ENCODE results near the gene MBNL2.

DNA sequence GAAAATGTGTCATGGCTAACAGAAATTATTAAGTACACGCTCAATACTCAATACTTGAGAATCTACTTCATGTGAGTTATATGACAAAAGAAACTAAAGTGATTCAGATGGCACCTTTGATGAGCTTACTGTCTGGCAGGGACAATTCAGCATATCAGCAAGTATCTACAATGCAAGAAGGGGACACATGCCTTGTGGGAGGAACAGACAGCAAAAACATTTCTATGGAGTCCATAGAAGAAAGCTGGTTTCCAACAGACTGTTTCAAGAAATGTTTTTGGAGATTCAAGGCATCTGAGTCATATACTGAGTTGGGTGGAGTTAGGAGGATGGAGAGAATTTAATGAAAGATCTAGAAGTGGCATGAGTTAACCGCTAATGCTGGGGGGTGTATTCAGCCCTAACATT is 54.7 kb downstream of the MBNL2 start:
- TF ChIP-seq, protein P1, sequence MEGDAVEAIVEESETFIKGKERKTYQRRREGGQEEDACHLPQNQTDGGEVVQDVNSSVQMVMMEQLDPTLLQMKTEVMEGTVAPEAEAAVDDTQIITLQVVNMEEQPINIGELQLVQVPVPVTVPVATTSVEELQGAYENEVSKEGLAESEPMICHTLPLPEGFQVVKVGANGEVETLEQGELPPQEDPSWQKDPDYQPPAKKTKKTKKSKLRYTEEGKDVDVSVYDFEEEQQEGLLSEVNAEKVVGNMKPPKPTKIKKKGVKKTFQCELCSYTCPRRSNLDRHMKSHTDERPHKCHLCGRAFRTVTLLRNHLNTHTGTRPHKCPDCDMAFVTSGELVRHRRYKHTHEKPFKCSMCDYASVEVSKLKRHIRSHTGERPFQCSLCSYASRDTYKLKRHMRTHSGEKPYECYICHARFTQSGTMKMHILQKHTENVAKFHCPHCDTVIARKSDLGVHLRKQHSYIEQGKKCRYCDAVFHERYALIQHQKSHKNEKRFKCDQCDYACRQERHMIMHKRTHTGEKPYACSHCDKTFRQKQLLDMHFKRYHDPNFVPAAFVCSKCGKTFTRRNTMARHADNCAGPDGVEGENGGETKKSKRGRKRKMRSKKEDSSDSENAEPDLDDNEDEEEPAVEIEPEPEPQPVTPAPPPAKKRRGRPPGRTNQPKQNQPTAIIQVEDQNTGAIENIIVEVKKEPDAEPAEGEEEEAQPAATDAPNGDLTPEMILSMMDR (conservative IDR thresholded peaks at IDR 0.05; ENCODE audit: low read depth, low read length): no peak
- TF ChIP-seq BHLHE40 (IDR thresholded peaks at IDR 0.05; ENCODE audit: low read depth, low read length): no peak
- TF ChIP-seq RFX5 (IDR thresholded peaks at IDR 0.05; ENCODE audit: low read depth, low read length): no peak
- no peak for TF ChIP-seq RAD21 (IDR thresholded peaks at IDR 0.05; ENCODE audit: low read length)
- no peak for TF ChIP-seq POLR2A (IDR thresholded peaks at IDR 0.05; ENCODE audit: low read depth, low read length)
- no peak for TF ChIP-seq MAFK (IDR thresholded peaks at IDR 0.05; ENCODE audit: low read depth, low read length)
- TF ChIP-seq FOS (IDR thresholded peaks at IDR 0.05; ENCODE audit: low read depth, low read length): no peak
- no peak for TF ChIP-seq MXI1 (IDR thresholded peaks at IDR 0.05; ENCODE audit: borderline replicate concordance, low read depth, low read length)
- no peak for TF ChIP-seq MAZ (IDR thresholded peaks at IDR 0.05; ENCODE audit: borderline replicate concordance, low read depth, low read length)
- no peak for TF ChIP-seq RCOR1 (IDR thresholded peaks at IDR 0.05; ENCODE audit: insufficient replicate concordance, low read length)
- TF ChIP-seq, protein P2, sequence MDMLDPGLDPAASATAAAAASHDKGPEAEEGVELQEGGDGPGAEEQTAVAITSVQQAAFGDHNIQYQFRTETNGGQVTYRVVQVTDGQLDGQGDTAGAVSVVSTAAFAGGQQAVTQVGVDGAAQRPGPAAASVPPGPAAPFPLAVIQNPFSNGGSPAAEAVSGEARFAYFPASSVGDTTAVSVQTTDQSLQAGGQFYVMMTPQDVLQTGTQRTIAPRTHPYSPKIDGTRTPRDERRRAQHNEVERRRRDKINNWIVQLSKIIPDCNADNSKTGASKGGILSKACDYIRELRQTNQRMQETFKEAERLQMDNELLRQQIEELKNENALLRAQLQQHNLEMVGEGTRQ (IDR thresholded peaks at IDR 0.05; ENCODE audit: low read depth, low read length): no peak
- TF ChIP-seq SMC3 (IDR thresholded peaks at IDR 0.05; ENCODE audit: low read depth, low read length): no peak

All from IMR-90 (cell line).